Astrocyte of the spinal cord (primary cell): ENCODE results near the gene LDHD.
"Not testable (repeated sequence)": the region's sequence is repeated elsewhere in the genome, so short reads cannot be mapped to it uniquely, and the experiment has no call there.

Source experiments
- DNase-seq: peaks from one replicate; pipeline ENCODE4 v3.0.0; 2011; ENCODE audit warnings: low read depth, low spot score
- H3K4me3 ChIP-seq: 2 replicates; pipeline ENCODE4 v1.5.1; 2011; ENCODE audit warnings: low read depth, mild to moderate bottlenecking, low read length, moderate library complexity
- in situ Hi-C: cut with HindIII; loops from 2 replicates; pipeline ENCODE4 v1.10.0; 2017; ENCODE audit warnings: low sequenced_read_pairs
- TF ChIP-seq, protein P1 (sequence below): IDR thresholded peaks from 2 replicates; pipeline ENCODE4 v1.5.1; 2012; ENCODE audit warnings: low read depth, mild to moderate bottlenecking, low read length, inconsistent platforms

Gene LDHD

GRCh38 chr16:75095204-75095621 lies 21.4 kb downstream of the LDHD start:
- no peak for DNase-seq

DNA sequence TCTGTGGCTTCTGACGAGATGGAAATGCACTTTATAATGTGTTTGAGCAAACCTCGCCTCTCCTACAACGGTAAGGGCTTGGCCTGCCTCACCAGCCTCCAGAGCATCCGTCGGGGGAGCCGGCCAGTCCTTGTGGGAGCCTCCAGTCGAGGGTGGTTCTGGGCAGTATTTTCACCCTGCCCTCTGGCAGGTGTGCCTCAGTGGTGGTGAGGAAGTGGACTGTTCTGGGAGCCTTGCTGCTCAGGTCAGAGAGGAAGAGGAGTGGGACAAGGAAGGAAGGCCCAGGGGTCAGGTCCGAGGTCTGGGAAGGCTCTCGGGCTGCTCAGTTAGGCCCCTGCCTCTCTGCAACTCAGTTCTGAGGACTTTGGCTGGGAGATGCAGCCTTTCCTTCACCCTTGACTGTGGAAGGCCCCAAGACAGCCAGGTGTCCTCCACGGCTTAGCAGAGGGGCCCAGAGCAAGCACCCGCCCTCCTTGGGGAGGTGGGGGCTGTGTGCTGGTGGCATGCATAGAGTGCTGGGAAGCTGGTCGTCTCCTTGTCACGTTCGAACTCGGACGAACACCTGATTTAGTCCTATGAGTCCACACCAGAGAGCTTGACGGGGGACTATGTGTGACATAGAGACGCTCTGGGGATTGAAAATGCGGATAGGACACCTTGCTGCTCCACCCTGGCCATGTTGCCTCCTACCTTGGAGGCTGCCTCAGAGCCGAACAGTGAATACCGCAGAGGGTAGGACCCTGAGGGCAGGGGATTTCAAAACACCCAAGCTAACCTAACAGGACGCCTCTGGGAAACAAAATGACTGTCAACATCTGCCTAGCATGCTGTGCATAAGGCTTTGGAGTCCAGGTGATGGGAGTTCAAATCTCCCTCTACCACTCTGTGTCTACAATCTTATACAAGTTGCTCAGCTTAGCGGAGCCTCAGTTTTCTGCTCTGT lies 22.7 kb downstream of the LDHD start:
- no peak for DNase-seq
- TF ChIP-seq, protein P1, sequence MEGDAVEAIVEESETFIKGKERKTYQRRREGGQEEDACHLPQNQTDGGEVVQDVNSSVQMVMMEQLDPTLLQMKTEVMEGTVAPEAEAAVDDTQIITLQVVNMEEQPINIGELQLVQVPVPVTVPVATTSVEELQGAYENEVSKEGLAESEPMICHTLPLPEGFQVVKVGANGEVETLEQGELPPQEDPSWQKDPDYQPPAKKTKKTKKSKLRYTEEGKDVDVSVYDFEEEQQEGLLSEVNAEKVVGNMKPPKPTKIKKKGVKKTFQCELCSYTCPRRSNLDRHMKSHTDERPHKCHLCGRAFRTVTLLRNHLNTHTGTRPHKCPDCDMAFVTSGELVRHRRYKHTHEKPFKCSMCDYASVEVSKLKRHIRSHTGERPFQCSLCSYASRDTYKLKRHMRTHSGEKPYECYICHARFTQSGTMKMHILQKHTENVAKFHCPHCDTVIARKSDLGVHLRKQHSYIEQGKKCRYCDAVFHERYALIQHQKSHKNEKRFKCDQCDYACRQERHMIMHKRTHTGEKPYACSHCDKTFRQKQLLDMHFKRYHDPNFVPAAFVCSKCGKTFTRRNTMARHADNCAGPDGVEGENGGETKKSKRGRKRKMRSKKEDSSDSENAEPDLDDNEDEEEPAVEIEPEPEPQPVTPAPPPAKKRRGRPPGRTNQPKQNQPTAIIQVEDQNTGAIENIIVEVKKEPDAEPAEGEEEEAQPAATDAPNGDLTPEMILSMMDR, result no peak
- H3K4me3 ChIP-seq, result no peak overlapping the region
- in situ Hi-C loops, result no loop called here

More at GRCh38 chr16:75095204-75095621, 21.4 kb downstream of the LDHD start:
- TF ChIP-seq, protein P1, result no peak
- no peak overlapping the region for H3K4me3 ChIP-seq
- in situ Hi-C loops, result no loop called here

DNA sequence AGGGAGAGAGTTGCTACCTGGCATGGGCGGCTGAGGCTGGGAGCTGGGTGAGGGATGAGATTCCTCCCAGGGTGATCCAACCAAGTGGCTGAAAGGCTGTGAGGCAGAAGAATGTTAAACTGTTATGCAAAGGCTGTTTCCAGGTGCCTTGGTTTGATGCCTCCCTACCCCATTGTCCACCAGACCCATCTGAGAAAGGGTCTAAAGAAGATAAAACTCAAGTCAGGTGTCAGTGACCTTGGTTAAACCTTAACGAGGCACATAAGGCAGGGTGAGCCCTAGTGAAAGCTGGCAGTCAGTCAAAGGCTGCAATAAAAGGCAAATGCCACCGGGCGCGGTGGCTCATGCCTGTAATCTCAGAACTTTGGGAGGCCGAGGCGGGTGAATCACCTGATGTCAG lies 23.8 kb downstream of the LDHD start:
- no peak overlapping the region for H3K4me3 ChIP-seq
- TF ChIP-seq, protein P1, result no peak
- in situ Hi-C loops, result no loop called here
- no peak for DNase-seq

GRCh38 chr16:75091619-75092018 lies 25.0 kb downstream of the LDHD start:
- DNase-seq, H3K4me3 ChIP-seq, in situ Hi-C loops: not testable (repeated sequence)

GRCh38 chr16:75090899-75091298 lies 25.7 kb downstream of the LDHD start:
- in situ Hi-C loops, DNase-seq, H3K4me3 ChIP-seq: not testable (repeated sequence)

GRCh38 chr16:75089486-75090202 lies 26.9 kb downstream of the LDHD start:
- no peak overlapping the region for H3K4me3 ChIP-seq

GRCh38 chr16:75088934-75089333 lies 27.6 kb downstream of the LDHD start:
- in situ Hi-C loops, result no loop called here
- TF ChIP-seq, protein P1, result no peak
- no peak overlapping the region for H3K4me3 ChIP-seq
- no peak for DNase-seq

More at GRCh38 chr16:75089486-75090202, 26.9 kb downstream of the LDHD start:
- TF ChIP-seq, protein P1, result no peak
- DNase-seq, result no peak
- in situ Hi-C loops, result no loop called here
